Measurements from ENCODE around the gene CTCF.

DNA sequence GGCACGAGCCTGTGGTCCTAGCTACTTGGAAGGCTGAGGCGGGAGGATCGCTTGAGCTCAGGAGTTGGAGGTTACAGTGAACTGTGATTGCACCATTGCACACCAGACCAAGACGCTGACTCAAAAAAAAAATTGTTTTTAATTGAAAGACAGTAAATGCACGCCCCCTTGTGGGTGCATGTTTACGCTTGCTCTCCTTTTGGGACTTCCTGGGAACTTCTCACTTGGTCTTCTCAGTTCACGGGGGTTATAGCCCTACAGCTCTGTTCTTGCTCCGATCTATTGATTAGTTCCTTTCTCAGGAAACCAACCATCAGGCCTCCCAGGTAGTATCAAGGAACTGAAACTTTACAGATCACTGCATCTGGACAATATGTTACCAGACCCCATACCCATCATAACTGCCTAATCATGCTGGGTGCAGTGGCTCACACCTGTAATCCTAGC, 47.9 kb upstream of the CTCF start:
- TF ChIP-seq CTCF (IDR thresholded peaks at IDR 0.05; ENCODE audit: extremely low read depth in 1 of 2, insufficient read depth in 1 of 2, low read depth in 1 of 2, low read length in 2 of 2) (peak; percentile 58 to 68), POLR2AphosphoS5 (IDR thresholded peaks at IDR 0.05; ENCODE audit: insufficient read depth, low read depth, low read length) (no peak), POLR2A (IDR thresholded peaks at IDR 0.05; ENCODE audit: low read depth, low read length) (no peak), JUN (IDR thresholded peaks at IDR 0.05; ENCODE audit: borderline replicate concordance, insufficient read depth, insufficient read length, low read depth) (no peak), EZH2 (IDR thresholded peaks at IDR 0.05; ENCODE audit: borderline replicate concordance, low read depth, low read length, severe bottlenecking) (no peak), GATA2 (IDR thresholded peaks at IDR 0.05; ENCODE audit: insufficient read depth, insufficient read length, low read depth, low read length) (no peak)

Data from endothelial cell of umbilical vein (primary cell).